ENCODE measurements around the gene MLX.

The MLX gene

DNA sequence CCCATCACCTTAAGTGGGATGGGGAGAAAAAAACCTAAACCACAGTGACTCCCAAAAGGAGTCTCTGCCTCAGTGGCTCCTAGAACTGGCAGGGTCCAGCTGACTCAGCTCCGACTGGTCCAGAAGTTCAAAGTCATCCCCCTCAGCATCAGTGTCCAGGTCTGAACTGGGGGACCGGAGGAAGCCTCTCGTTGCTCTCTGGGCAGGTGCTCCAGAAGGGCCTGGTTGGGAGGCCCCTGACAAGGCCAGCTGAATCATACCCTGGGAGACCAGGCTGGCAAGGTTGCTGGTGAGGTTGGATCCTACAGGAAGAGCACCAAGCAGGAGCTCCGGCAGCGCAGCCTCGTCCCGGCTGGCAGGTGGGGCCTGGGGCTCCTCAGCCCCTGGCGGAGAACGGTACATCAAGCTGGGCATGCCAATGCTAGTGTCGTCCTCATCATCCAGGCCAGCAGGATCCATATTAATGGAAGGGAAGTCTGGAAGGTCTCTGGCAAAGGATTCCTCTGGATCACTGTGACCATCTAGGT is 14.9 kb downstream of the MLX start:
- 0 out of 2 replicates have a peak, but pooled peaks cover 4% of the 10 kb centered on the region for H3K36me3 ChIP-seq (ENCODE audit: insufficient read depth, low read length)
- H3K27me3 ChIP-seq (ENCODE audit: insufficient read depth, low read length): no peaks in the 10 kb centered on the region
- H3K27ac ChIP-seq (ENCODE audit: low read depth, low read length): no peak overlapping the region
- peaks cover 5% of the 10 kb centered on the region for H3K79me2 ChIP-seq (ENCODE audit: control insufficient read depth, insufficient read depth, low read length, unreplicated experiment)
- no peak overlapping the region for H3K4me3 ChIP-seq (ENCODE audit: low read depth, low read length)
- H2AFZ ChIP-seq (ENCODE audit: low read length, unreplicated experiment): no peak overlapping the region
- H3K4me1 ChIP-seq (ENCODE audit: control insufficient read depth, insufficient read depth, low read length, unreplicated experiment): peaks cover 3% of the 10 kb centered on the region

DNA sequence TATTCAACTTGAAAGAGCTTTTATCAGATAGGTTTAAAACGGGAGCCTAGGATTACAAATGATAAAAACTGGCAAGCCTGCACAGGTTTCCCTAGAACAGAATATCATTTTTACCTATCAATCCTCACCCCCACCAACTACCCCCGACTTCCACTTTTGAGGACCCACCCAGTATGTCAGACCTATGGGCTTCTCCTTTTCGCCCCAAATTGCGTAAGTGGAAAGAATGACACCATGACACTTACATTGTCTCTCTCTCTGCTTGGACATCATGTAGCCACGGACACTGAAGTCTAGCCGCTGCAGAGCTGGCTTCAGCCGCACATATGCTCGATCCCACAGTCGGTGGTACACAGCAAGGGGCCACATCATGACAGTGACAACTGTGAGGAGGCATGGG is 18.0 kb downstream of the MLX start:
- Histone ChIP-seq H3K27me3 (ENCODE audit: insufficient read depth, low read length) (no peaks in the 10 kb centered on the region), H3K27ac (ENCODE audit: low read depth, low read length) (no peak overlapping the region), H3K4me1 (ENCODE audit: control insufficient read depth, insufficient read depth, low read length, unreplicated experiment) (no peaks in the 10 kb centered on the region), H2AFZ (ENCODE audit: low read length, unreplicated experiment) (no peak overlapping the region), H3K79me2 (ENCODE audit: control insufficient read depth, insufficient read depth, low read length, unreplicated experiment) (no peaks in the 10 kb centered on the region), H3K36me3 (ENCODE audit: insufficient read depth, low read length) (0 out of 2 replicates have a peak, but pooled peaks cover 6% of the 10 kb centered on the region), H3K4me3 (ENCODE audit: low read depth, low read length) (no peak overlapping the region)

DNA sequence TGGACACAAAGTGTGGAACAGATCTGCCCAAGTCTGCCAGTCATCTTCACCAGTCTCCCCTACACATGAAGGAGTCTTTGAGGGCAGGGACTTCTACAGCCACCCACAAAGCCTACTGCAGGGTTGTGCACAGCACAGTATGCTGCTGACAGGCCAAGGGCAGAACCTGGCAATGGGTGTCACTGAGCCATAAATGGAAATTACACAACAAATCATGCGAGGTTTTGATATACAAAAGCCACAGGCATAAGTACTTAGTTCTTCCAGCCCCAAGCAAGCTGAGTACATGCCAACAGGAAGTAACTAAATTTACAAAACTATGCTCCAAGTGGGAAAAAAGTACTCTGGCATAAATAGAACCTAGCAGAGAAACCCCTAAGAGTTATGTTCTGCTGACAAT is 18.5 kb downstream of the MLX start:
- H3K27me3 ChIP-seq (ENCODE audit: insufficient read depth, low read length): no peaks in the 10 kb centered on the region
- H3K27ac ChIP-seq (ENCODE audit: low read depth, low read length): no peak overlapping the region
- H3K79me2 ChIP-seq (ENCODE audit: control insufficient read depth, insufficient read depth, low read length, unreplicated experiment): no peaks in the 10 kb centered on the region
- 0 out of 2 replicates have a peak, but pooled peaks cover 6% of the 10 kb centered on the region for H3K36me3 ChIP-seq (ENCODE audit: insufficient read depth, low read length)
- no peaks in the 10 kb centered on the region for H3K4me1 ChIP-seq (ENCODE audit: control insufficient read depth, insufficient read depth, low read length, unreplicated experiment)
- H3K4me3 ChIP-seq (ENCODE audit: low read depth, low read length): no peak overlapping the region
- H2AFZ ChIP-seq (ENCODE audit: low read length, unreplicated experiment): no peak overlapping the region

DNA sequence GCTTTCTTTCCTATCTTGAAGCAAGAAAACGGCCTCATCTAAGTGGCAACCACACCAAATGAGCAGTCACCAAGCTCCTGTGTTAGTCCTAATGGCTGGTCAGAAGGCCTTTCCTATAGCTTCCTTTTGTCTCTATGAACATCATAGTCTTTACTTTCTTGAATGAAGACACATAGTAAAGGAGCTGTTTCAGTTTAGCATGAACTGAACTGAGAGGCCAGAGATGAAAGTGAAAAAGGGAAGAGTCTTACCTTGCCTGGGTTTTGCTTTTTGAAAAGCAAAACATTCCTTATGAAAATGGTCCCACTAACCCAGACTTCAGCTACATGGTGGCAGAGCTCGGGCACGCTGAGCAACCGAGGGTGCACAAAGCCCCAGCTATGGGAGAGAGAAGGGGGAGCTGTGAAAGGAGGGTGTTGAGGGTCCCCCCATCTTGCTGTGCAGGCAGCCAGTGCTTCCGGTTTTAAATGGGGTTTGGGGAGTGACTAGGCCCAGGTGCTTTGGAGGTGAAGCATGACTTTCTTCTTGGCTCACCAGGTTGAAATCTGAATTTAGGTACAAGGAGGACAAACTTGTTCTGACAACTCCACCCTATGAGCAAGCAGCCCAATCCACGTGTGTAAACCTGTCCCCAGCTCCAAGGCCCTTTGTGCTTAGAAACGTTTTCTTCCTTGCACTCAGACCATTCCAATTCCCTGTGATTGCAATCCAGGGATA is 19.8 kb downstream of the MLX start:
- H3K27ac ChIP-seq (ENCODE audit: low read depth, low read length): no peak overlapping the region
- H2AFZ ChIP-seq (ENCODE audit: low read length, unreplicated experiment): no peak overlapping the region
- H3K79me2 ChIP-seq (ENCODE audit: control insufficient read depth, insufficient read depth, low read length, unreplicated experiment): no peaks in the 10 kb centered on the region
- no peak overlapping the region for H3K4me3 ChIP-seq (ENCODE audit: low read depth, low read length)
- H3K36me3 ChIP-seq (ENCODE audit: insufficient read depth, low read length): peaks cover 15% of the 10 kb centered on the region; the same call in 1 of the 2 replicates
- no peaks in the 10 kb centered on the region for H3K27me3 ChIP-seq (ENCODE audit: insufficient read depth, low read length)
- H3K4me1 ChIP-seq (ENCODE audit: control insufficient read depth, insufficient read depth, low read length, unreplicated experiment): no peaks in the 10 kb centered on the region

DNA sequence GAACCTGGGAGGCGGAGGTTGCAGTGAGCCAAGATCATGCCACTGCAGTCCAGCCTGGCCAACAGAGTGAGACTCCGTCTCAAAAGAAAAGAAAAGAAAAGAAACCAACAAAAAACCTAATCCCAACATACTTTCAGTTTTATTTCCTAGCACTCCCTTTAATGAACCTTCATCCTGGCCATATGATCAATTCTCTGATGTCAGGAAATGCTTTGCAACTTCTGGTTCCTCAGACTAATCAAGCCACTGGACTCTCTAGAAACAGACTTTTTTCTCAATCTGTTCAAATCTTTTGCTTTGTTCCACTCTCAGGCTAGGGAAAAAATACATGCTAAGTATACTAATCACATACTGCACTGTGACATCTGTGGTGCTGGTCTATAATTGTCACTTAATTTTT is 24.0 kb downstream of the MLX start:
- H3K4me3 ChIP-seq (ENCODE audit: low read depth, low read length): no peak overlapping the region
- H3K79me2 ChIP-seq (ENCODE audit: control insufficient read depth, insufficient read depth, low read length, unreplicated experiment): no peaks in the 10 kb centered on the region
- no peaks in the 10 kb centered on the region for H3K4me1 ChIP-seq (ENCODE audit: control insufficient read depth, insufficient read depth, low read length, unreplicated experiment)
- no peaks in the 10 kb centered on the region for H3K27me3 ChIP-seq (ENCODE audit: insufficient read depth, low read length)
- no peak overlapping the region for H3K27ac ChIP-seq (ENCODE audit: low read depth, low read length)
- peaks cover 11% of the 10 kb centered on the region; the same call in 1 of the 2 replicates for H3K36me3 ChIP-seq (ENCODE audit: insufficient read depth, low read length)
- H2AFZ ChIP-seq (ENCODE audit: low read length, unreplicated experiment): no peak overlapping the region

DNA sequence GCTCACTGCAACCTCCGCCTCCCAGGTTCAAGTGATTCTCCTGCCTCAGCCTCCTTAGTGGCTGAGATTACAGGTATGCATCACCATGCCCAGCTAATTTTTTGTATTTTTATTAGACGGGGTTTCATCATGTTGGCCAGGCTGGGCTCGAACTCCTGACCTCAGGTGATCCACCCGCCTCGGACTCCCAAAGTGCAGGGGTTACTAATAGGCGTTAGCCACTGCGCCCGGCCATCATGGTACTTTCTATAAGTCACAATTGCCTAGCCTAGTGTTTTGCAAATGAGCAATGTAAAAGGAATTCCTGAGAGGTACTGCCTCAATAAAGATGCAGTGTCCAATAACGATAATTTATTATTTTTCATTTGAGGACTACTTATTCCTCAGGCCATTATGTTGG is 24.5 kb downstream of the MLX start:
- H3K4me1 ChIP-seq (ENCODE audit: control insufficient read depth, insufficient read depth, low read length, unreplicated experiment): no peaks in the 10 kb centered on the region
- no peak overlapping the region for H2AFZ ChIP-seq (ENCODE audit: low read length, unreplicated experiment)
- no peak overlapping the region for H3K27ac ChIP-seq (ENCODE audit: low read depth, low read length)
- no peak overlapping the region for H3K4me3 ChIP-seq (ENCODE audit: low read depth, low read length)
- H3K27me3 ChIP-seq (ENCODE audit: insufficient read depth, low read length): no peaks in the 10 kb centered on the region
- no peaks in the 10 kb centered on the region for H3K79me2 ChIP-seq (ENCODE audit: control insufficient read depth, insufficient read depth, low read length, unreplicated experiment)
- peaks cover 11% of the 10 kb centered on the region; the same call in 1 of the 2 replicates for H3K36me3 ChIP-seq (ENCODE audit: insufficient read depth, low read length)

DNA sequence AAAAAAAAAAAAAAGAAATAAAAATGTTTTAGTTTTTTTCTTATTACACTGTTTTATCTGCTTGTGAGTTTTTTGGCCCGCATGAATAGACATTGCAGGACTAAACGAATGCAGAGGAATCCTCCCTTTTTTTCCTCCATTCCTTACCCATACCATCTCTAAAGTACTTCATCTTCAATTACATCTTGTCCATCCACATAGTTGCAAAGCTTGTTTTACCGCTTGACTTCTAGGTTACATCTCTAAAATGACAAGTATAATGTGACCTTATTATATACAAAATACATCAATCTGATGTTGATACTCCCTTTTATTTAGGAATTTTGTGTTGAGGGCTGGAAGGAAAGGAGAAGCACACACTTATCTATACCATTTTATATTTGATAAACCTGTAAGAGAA is 29.5 kb downstream of the MLX start:
- H3K36me3 ChIP-seq (ENCODE audit: insufficient read depth, low read length): 0 out of 2 replicates have a peak, but pooled peaks cover 3% of the 10 kb centered on the region
- peaks cover 3% of the 10 kb centered on the region for H3K4me1 ChIP-seq (ENCODE audit: control insufficient read depth, insufficient read depth, low read length, unreplicated experiment)
- no peaks in the 10 kb centered on the region for H3K27me3 ChIP-seq (ENCODE audit: insufficient read depth, low read length)
- H2AFZ ChIP-seq (ENCODE audit: low read length, unreplicated experiment): no peak overlapping the region
- peaks cover 12% of the 10 kb centered on the region for H3K79me2 ChIP-seq (ENCODE audit: control insufficient read depth, insufficient read depth, low read length, unreplicated experiment)
- no peak overlapping the region for H3K4me3 ChIP-seq (ENCODE audit: low read depth, low read length)
- no peak overlapping the region for H3K27ac ChIP-seq (ENCODE audit: low read depth, low read length)

DNA sequence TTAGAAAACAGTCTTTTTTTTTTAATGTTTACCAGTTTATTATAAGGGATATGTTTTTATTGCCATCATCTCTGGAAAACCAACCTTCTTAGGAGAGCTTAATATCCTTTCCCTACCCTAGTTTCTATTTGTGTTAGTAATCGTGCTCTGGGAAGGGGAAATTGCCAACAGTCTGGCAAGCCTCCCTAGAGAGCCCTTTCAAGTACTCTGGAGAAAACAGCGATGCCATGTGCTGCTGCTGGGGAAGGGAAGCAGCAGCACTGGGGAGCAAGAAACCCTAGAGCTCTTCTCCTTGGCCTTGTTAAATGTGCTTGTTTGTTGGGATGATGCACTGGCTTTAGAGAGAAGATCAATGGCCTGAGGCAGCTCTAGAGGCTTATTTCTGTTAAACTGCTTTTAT is 32.0 kb downstream of the MLX start:
- Histone ChIP-seq H3K4me3 (ENCODE audit: low read depth, low read length) (no peak overlapping the region), H2AFZ (ENCODE audit: low read length, unreplicated experiment) (no peak overlapping the region), H3K36me3 (ENCODE audit: insufficient read depth, low read length) (no peaks in the 10 kb centered on the region), H3K27ac (ENCODE audit: low read depth, low read length) (no peak overlapping the region), H3K4me1 (ENCODE audit: control insufficient read depth, insufficient read depth, low read length, unreplicated experiment) (peaks cover 3% of the 10 kb centered on the region), H3K79me2 (ENCODE audit: control insufficient read depth, insufficient read depth, low read length, unreplicated experiment) (peaks cover 26% of the 10 kb centered on the region), H3K27me3 (ENCODE audit: insufficient read depth, low read length) (no peaks in the 10 kb centered on the region)

DNA sequence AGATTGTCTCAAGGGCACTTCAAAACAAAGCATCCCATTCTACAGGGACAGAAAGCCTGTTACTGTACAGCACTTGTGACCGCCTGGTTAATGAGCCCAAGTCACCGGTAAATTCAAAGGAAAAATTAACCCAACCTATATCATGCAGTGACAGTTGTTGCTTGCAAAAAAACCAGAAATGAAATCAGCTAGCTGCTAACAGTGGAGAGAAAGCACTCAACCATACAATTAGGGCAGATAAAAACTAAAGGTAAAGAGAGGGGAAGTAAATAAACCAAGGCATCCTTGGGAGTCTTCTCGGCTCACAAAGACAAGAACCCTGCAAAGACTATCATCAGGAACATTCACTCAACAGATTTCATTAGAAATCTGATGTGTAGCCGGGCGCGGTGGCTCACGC is 36.4 kb downstream of the MLX start:
- Histone ChIP-seq H3K79me2 (ENCODE audit: control insufficient read depth, insufficient read depth, low read length, unreplicated experiment) (peaks cover 61% of the 10 kb centered on the region), H2AFZ (ENCODE audit: low read length, unreplicated experiment) (no peak overlapping the region), H3K27ac (ENCODE audit: low read depth, low read length) (no peak overlapping the region)

DNA sequence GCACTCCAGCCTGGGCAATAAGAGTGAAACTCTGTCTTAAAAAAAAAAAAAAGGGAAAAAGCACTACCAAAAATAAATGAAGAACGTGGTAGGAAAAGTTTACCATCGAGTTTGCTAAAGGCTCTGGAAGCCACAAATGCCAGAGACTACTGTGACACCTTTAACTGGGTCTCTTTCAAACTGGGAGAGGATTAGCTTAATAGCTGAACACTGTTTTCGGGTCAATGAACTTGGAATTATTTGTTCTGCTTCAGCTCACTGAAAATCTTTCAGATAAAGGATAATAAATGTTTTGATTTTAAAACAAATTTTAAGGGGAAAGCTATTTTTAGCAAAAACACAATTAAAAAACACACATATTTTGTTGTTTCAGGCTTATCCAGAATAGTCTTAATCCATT is 40.9 kb downstream of the MLX start:
- H3K27me3 ChIP-seq (ENCODE audit: insufficient read depth, low read length): no peaks in the 10 kb centered on the region
- H2AFZ ChIP-seq (ENCODE audit: low read length, unreplicated experiment): no peak overlapping the region
- peaks cover 3% of the 10 kb centered on the region for H3K4me1 ChIP-seq (ENCODE audit: control insufficient read depth, insufficient read depth, low read length, unreplicated experiment)
- H3K27ac ChIP-seq (ENCODE audit: low read depth, low read length): no peak overlapping the region
- peak overlapping the region; percentile 98 for H3K4me3 ChIP-seq (ENCODE audit: low read depth, low read length)
- peaks cover 11% of the 10 kb centered on the region for H3K36me3 ChIP-seq (ENCODE audit: insufficient read depth, low read length)
- peaks cover 64% of the 10 kb centered on the region for H3K79me2 ChIP-seq (ENCODE audit: control insufficient read depth, insufficient read depth, low read length, unreplicated experiment)

More for the DNA sequence above, 36.4 kb downstream of the MLX start:
- H3K36me3 ChIP-seq (ENCODE audit: insufficient read depth, low read length): no peaks in the 10 kb centered on the region
- no peaks in the 10 kb centered on the region for H3K27me3 ChIP-seq (ENCODE audit: insufficient read depth, low read length)
- no peak overlapping the region for H3K4me3 ChIP-seq (ENCODE audit: low read depth, low read length)
- H3K4me1 ChIP-seq (ENCODE audit: control insufficient read depth, insufficient read depth, low read length, unreplicated experiment): peaks cover 7% of the 10 kb centered on the region
